Epithelial cell of alveolus of lung (primary cell): ENCODE results near the gene CHIA. TPM values are rescaled to one million over a fixed set of nuclear protein-coding genes. Genes with fewer than 3 reads are reported as not detected.

Experiments used
- total RNA-seq: library from RNA; depleted of rRNA; stranded (reverse); fragments of >200 nt; gene quantifications from 2 replicates; pipeline ENCODE4 v1.2.1, GENCODE V29; 2015

Gene CHIA
- not detected in 2 replicates for total RNA-seq

DNA sequence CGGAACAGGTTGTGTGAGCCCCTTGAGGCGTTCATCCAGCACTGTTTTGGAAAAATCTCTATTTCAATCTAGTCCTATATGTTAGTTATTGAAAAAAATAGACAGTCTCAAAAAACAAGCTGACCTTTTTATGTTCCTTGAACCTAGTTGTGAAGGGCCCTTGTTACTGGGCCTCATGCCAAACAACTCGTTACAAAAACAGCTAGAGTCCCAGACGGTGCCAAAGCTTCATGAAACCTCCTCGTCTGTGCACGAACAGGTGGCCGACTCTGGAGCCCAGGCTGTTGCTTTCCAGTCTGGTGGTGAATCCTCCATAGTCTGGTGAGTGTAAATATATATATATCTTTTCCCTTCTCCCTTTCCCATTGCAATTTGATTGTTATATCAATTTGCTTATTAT, at the start of gene CHIA:
TSS of gene CHIA (plus strand) at position 222 of the 400 bp plus-strand sequence. CDS start 19,617 bp downstream, outside the sequence.

Other genes with a start within 250 kb of the CHIA start
- gene DRAM2, start 150.8 kb upstream of the CHIA start, total RNA-seq = 46.7 and 118 TPM in 2 replicates
- gene CEPT1, start 150.6 kb upstream of the CHIA start, total RNA-seq = 19.3 and 21.7 TPM in 2 replicates
- gene DENND2D, start 90.2 kb upstream of the CHIA start, total RNA-seq = 3.4 and 3.5 TPM in 2 replicates
- gene CHI3L2, start 63.1 kb upstream of the CHIA start, total RNA-seq = 0.48 TPM in 1 of 2 replicates, not detected in the other
- gene OVGP1, start 136.9 kb downstream of the CHIA start, total RNA-seq = 0.13 and 0.56 TPM in 2 replicates
- gene WDR77, start 158.4 kb downstream of the CHIA start, total RNA-seq = 20.2 and 39.0 TPM in 2 replicates
- gene ATP5PB, start 158.6 kb downstream of the CHIA start, total RNA-seq = 209 and 275 TPM in 2 replicates
- gene C1orf162, start 183.1 kb downstream of the CHIA start, total RNA-seq = 0.26 and 0.48 TPM in 2 replicates
- gene ADORA3, start 212.8 kb downstream of the CHIA start, total RNA-seq = not detected in 2 replicates
- not detected in 2 replicates for gene TMIGD3, start 212.8 kb downstream of the CHIA start, total RNA-seq